H9 (cell line): ENCODE results near the gene HIRA. TPM values are rescaled to one million over a fixed set of nuclear protein-coding genes. Genes with fewer than 3 reads are reported as not detected.

ENCODE experiments used
- DNase-seq: peaks from one replicate; pipeline ENCODE4 v3.0.0-alpha.2; 2017
- H2AFZ ChIP-seq: one replicate; pipeline ENCODE4 v1.6.1; 2013; ENCODE audit warnings: mild to moderate bottlenecking, low read length, control low read depth, moderate library complexity
- H2AK5ac ChIP-seq: 2 replicates; pipeline ENCODE4 v1.6.1; 2013; ENCODE audit warnings: low read length, control low read depth, mixed read lengths; ENCODE audit not compliant: insufficient read length
- H2BK120ac ChIP-seq: one replicate; pipeline ENCODE4 v1.6.1; 2013; ENCODE audit warnings: low read depth, mild to moderate bottlenecking, low read length, control low read depth, inconsistent platforms; ENCODE audit not compliant: poor library complexity, severe bottlenecking
- H2BK12ac ChIP-seq: 2 replicates; pipeline ENCODE4 v1.6.1; 2013; ENCODE audit warnings: low read length, control low read depth, mixed read lengths, low read depth; ENCODE audit not compliant: insufficient read length
- H2BK15ac ChIP-seq: 2 replicates; pipeline ENCODE4 v1.6.1; 2013; ENCODE audit warnings: low read depth, low read length, control low read depth
- H2BK20ac ChIP-seq: one replicate; pipeline ENCODE4 v1.6.1; 2013; ENCODE audit warnings: low read depth, mild to moderate bottlenecking, low read length, control low read depth, inconsistent platforms; ENCODE audit not compliant: poor library complexity, severe bottlenecking
- H2BK5ac ChIP-seq: 2 replicates; pipeline ENCODE4 v1.6.1; 2013; ENCODE audit warnings: low read length, control low read depth, mixed read lengths; ENCODE audit not compliant: insufficient read length
- H3K14ac ChIP-seq: 2 replicates; pipeline ENCODE4 v1.6.1; 2013; ENCODE audit warnings: low read length, control low read depth; ENCODE audit not compliant: insufficient read depth
- H3K18ac ChIP-seq: 2 replicates; pipeline ENCODE4 v1.6.1; 2013; ENCODE audit warnings: low read depth, mild to moderate bottlenecking, mixed read lengths, low read length, control low read depth; ENCODE audit not compliant: insufficient read length
- H3K23ac ChIP-seq: 2 replicates; pipeline ENCODE4 v1.6.1; 2013; ENCODE audit warnings: low read length, control low read depth, mixed read lengths, low read depth; ENCODE audit not compliant: insufficient read length
- H3K23me2 ChIP-seq: 2 replicates; pipeline ENCODE4 v1.6.1; 2013; ENCODE audit warnings: low read depth, mild to moderate bottlenecking, mixed read lengths, low read length, control low read depth; ENCODE audit not compliant: insufficient read length, poor library complexity, severe bottlenecking
- H3K27ac ChIP-seq: 2 replicates; pipeline ENCODE4 v1.5.1; 2013; ENCODE audit warnings: low read length, control low read depth, mixed read lengths, low read depth; ENCODE audit not compliant: insufficient read length
- H3K27me3 ChIP-seq: 2 replicates; pipeline ENCODE4 v1.6.1; 2013; ENCODE audit warnings: low read length, control low read depth, inconsistent platforms; ENCODE audit not compliant: insufficient read depth
- H3K4ac ChIP-seq: 2 replicates; pipeline ENCODE4 v1.6.1; 2013; ENCODE audit warnings: low read depth, mild to moderate bottlenecking, control low read depth, inconsistent platforms, low read length, moderate library complexity
- H3K4me1 ChIP-seq: 2 replicates; pipeline ENCODE4 v1.6.1; 2013; ENCODE audit warnings: low read length, control low read depth, inconsistent platforms; ENCODE audit not compliant: insufficient read depth
- H3K4me2 ChIP-seq: 2 replicates; pipeline ENCODE4 v1.6.1; 2013; ENCODE audit warnings: low read length, control low read depth, mixed read lengths; ENCODE audit not compliant: insufficient read length, insufficient read depth
- H3K56ac ChIP-seq: 2 replicates; pipeline ENCODE4 v1.6.1; 2013; ENCODE audit warnings: low read depth, mild to moderate bottlenecking, mixed read lengths, low read length, control low read depth; ENCODE audit not compliant: insufficient read length
- H3K79me1 ChIP-seq: 2 replicates; pipeline ENCODE4 v1.6.1; 2013; ENCODE audit warnings: low read depth, mild to moderate bottlenecking, moderate library complexity, low read length, control low read depth, inconsistent platforms; ENCODE audit not compliant: insufficient read depth, poor library complexity, severe bottlenecking
- H3K79me2 ChIP-seq: 2 replicates; pipeline ENCODE4 v1.6.1; 2013; ENCODE audit warnings: low read length, control low read depth, inconsistent platforms; ENCODE audit not compliant: insufficient read depth
- H3K9ac ChIP-seq: 2 replicates; pipeline ENCODE4 v1.6.1; 2013; ENCODE audit warnings: low read length, control low read depth, mixed read lengths; ENCODE audit not compliant: insufficient read length; ENCODE audit errors: extremely low read depth
- H3K9me3 ChIP-seq: one replicate; pipeline ENCODE4 v1.6.1; 2013; ENCODE audit warnings: low read depth, low read length, inconsistent platforms; ENCODE audit not compliant: control insufficient read depth
- H3T11ph ChIP-seq: one replicate; pipeline ENCODE4 v1.6.1; 2013; ENCODE audit warnings: mild to moderate bottlenecking, low read length, control low read depth, inconsistent platforms
- H4K20me1 ChIP-seq: one replicate; pipeline ENCODE4 v1.6.1; 2013; ENCODE audit not compliant: control insufficient read depth, insufficient read length, insufficient read depth
- H4K5ac ChIP-seq: 2 replicates; pipeline ENCODE4 v1.6.1; 2013; ENCODE audit warnings: low read depth, mild to moderate bottlenecking, mixed read lengths, low read length, control low read depth; ENCODE audit not compliant: insufficient read length
- H4K8ac ChIP-seq: replicated peaks from 2 replicates; pipeline ENCODE4 v1.6.1; 2013; ENCODE audit warnings: low read length, control low read depth, mixed read lengths, low read depth; ENCODE audit not compliant: insufficient read length
- H4K91ac ChIP-seq: 2 replicates; pipeline ENCODE4 v1.6.1; 2013; ENCODE audit warnings: low read depth, mild to moderate bottlenecking, moderate library complexity, mixed read lengths, low read length, control low read depth; ENCODE audit not compliant: insufficient read length
- H3K27ac Mint-ChIP-seq, 3 experiments: 2 replicates in 2 of 3; 3 replicates in 1 of 3; pipeline ENCODE4 v1.8.0; 2020 to 2021; ENCODE audit warnings: mixed read lengths in 3 of 3, mild to moderate bottlenecking in 1 of 3, moderate library complexity in 1 of 3
- H3K27me3 Mint-ChIP-seq: 2 replicates; pipeline ENCODE4 v1.8.0; 2021; ENCODE audit warnings: low read depth, mild to moderate bottlenecking, moderate library complexity, mixed read lengths
- H3K36me3 Mint-ChIP-seq, 3 experiments: 2 replicates in 2 of 3; 3 replicates in 1 of 3; pipeline ENCODE4 v1.8.0; 2020 to 2021; ENCODE audit warnings: low read depth in 3 of 3, mixed read lengths in 3 of 3; ENCODE audit not compliant: insufficient read depth in 1 of 3
- H3K4me1 Mint-ChIP-seq, 2 experiments: 2 replicates each; pipeline ENCODE4 v1.8.0; 2020; ENCODE audit warnings: mixed read lengths in 2 of 2
- H3K4me3 Mint-ChIP-seq, 2 experiments: 2 replicates in 1 of 2; 3 replicates in 1 of 2; pipeline ENCODE4 v1.8.0; 2020 to 2021; ENCODE audit warnings: mild to moderate bottlenecking in 2 of 2, mixed read lengths in 2 of 2, moderate library complexity in 1 of 2
- H3K9me3 Mint-ChIP-seq, 2 experiments: 2 replicates in 1 of 2; 3 replicates in 1 of 2; pipeline ENCODE4 v1.8.0; 2020; ENCODE audit warnings: mild to moderate bottlenecking in 2 of 2, mixed read lengths in 2 of 2, moderate library complexity in 1 of 2
- CTCF ChIP-seq: fragments of 200-600 bp; sonication (generic); conservative IDR thresholded peaks from 3 replicates; pipeline ENCODE4 v1.8.0; 2021; ENCODE audit warnings: antibody characterized with exemption, mild to moderate bottlenecking
- WGBS: extraction: QIAGEN DNeasy Blood & Tissue Kit; methylation state at CpG from one replicate; pipeline ENCODE4 v1.1.7; 2013; ENCODE audit warnings: missing lambda C conversion rate, low lambda C conversion rate, mixed read lengths; ENCODE audit not compliant: insufficient read length; ENCODE audit errors: extremely low coverage; 5-methylcytosine and 5-hydroxymethylcytosine counted together
- total RNA-seq: library from RNA; stranded (reverse); gene quantifications from 2 replicates; pipeline ENCODE4 v1.2.1, GENCODE V29; 2021

The HIRA gene
- total RNA-seq, 1 experiment from 2014 or later = 51.9 TPM

GRCh38 chr22:19463008-19463407 lies 31.5 kb upstream of the HIRA start:
- H3K27ac Mint-ChIP-seq = no peak overlapping the region
- no peak overlapping the region for H4K5ac ChIP-seq
- peaks cover 19 to 74% (median 33%) of the 10 kb centered on the region in 3 experiments; a peak in 6 of 7 replicates for H3K36me3 Mint-ChIP-seq

More at GRCh38 chr22:19463008-19463407, 31.5 kb upstream of the HIRA start:
- TF ChIP-seq CTCF = no peak
- Mint-ChIP-seq H3K27me3 (no peaks in the 10 kb centered on the region; the same call in 1 of the 2 replicates), H3K4me1 (no peaks in the 10 kb centered on the region), H3K9me3 (no peaks in the 10 kb centered on the region; a peak in 1 of 5 replicates), H3K4me3 (no peak overlapping the region)
- H3K9ac ChIP-seq = no peak overlapping the region
- H3K23ac ChIP-seq = no peak overlapping the region
- DNase-seq = no peak
- no peak overlapping the region for H2BK5ac ChIP-seq
- H3K9me3 ChIP-seq = no peaks in the 10 kb centered on the region
- no peak overlapping the region for H3K14ac ChIP-seq
- no peak overlapping the region for H4K8ac ChIP-seq
- no peak overlapping the region for H2AK5ac ChIP-seq
- no peak overlapping the region for H3K4me2 ChIP-seq
- no peak overlapping the region for H3T11ph ChIP-seq
- no peaks in the 10 kb centered on the region for H3K79me1 ChIP-seq
- no peaks in the 10 kb centered on the region for H3K79me2 ChIP-seq
- H2BK15ac ChIP-seq = no peak overlapping the region
- no peak overlapping the region for H4K91ac ChIP-seq
- no peak overlapping the region for H2BK12ac ChIP-seq
- no peak overlapping the region for H3K4ac ChIP-seq
- no peak overlapping the region for H2AFZ ChIP-seq
- no peak overlapping the region for H2BK20ac ChIP-seq
- H3K27ac ChIP-seq = no peak overlapping the region
- H3K56ac ChIP-seq = no peak overlapping the region
- no peak overlapping the region for H2BK120ac ChIP-seq
- no peaks in the 10 kb centered on the region for H4K20me1 ChIP-seq
- H3K18ac ChIP-seq = no peak overlapping the region
- no CpG with 5 or more reads among the region's 1 CpG for WGBS
- no peaks in the 10 kb centered on the region for H3K23me2 ChIP-seq
- H3K27me3 ChIP-seq = no peaks in the 10 kb centered on the region
- H3K4me1 ChIP-seq = no peaks in the 10 kb centered on the region
